PC-9 (cell line): ENCODE data around the gene CEACAM8. TPM values are rescaled to one million over a fixed set of nuclear protein-coding genes. Genes with fewer than 3 reads are reported as not detected.

Source experiments
- BruUV-seq: library from RNA; stranded (reverse); fragments of 400-500 nt; replicated peaks from 2 replicates; lab custom pipeline; 2021; lab: Mats Ljungman, UMichigan
- CTCF ChIA-PET: fragments of 300-600 bp; sonication (Branson Sonifier 250); formaldehyde crosslinking; loops from one replicate; lab custom pipeline; 2022; ENCODE audit warnings: antibody characterized with exemption; lab: Charles Lee
- POLR2A ChIA-PET: fragments of 300-600 bp; sonication (Branson Sonifier 250); formaldehyde crosslinking; loops from one replicate; lab custom pipeline; 2022; ENCODE audit warnings: antibody characterized with exemption; ENCODE audit not compliant: unreplicated experiment; lab: Charles Lee
- DNase-seq, 2 experiments: peaks; one replicate each; pipeline versions ENCODE4 v3.0.0 to v3.0.0-alpha.2; 2015 to 2022; ENCODE audit warnings: mixed read lengths in 1 of 2
- H2AFZ ChIP-seq: fragments of 200-600 bp; sonication (generic); 2 replicates; pipeline ENCODE4 v1.8.1; 2017; ENCODE audit warnings: antibody characterized with exemption
- H3F3A ChIP-seq: fragments of 200-600 bp; sonication (generic); 2 replicates; pipeline ENCODE4 v1.8.1; 2017; ENCODE audit warnings: antibody characterized with exemption, mild to moderate bottlenecking, low read depth; ENCODE audit not compliant: insufficient read depth
- H3K27ac ChIP-seq: fragments of 200-600 bp; sonication (generic); 2 replicates; pipeline ENCODE4 v1.6.1; 2016; ENCODE audit warnings: mixed run types
- H3K27me3 ChIP-seq: fragments of 200-600 bp; sonication (generic); 2 replicates; pipeline ENCODE4 v1.6.1; 2016; ENCODE audit warnings: low read depth, mixed run types; ENCODE audit not compliant: insufficient read depth
- H3K36me3 ChIP-seq: fragments of 200-600 bp; sonication (generic); 2 replicates; pipeline ENCODE4 v1.6.1; 2016; ENCODE audit warnings: low read depth, mixed run types
- H3K4me1 ChIP-seq: fragments of 200-600 bp; sonication (generic); replicated peaks from 2 replicates; pipeline ENCODE4 v1.6.1; 2016; ENCODE audit warnings: mixed run types; ENCODE audit not compliant: insufficient read depth
- H3K4me2 ChIP-seq: fragments of 200-600 bp; sonication (generic); 2 replicates; pipeline ENCODE4 v1.6.1; 2017; ENCODE audit warnings: mixed run types
- H3K4me3 ChIP-seq: fragments of 200-600 bp; sonication (generic); 2 replicates; pipeline ENCODE4 v1.6.1; 2016; ENCODE audit warnings: mixed run types
- H3K79me2 ChIP-seq: fragments of 200-600 bp; sonication (generic); 2 replicates; pipeline ENCODE4 v1.6.1; 2017; ENCODE audit warnings: low read depth, mixed run types
- H3K9me2 ChIP-seq: fragments of 200-600 bp; sonication (generic); 2 replicates; pipeline ENCODE4 v1.8.1; 2017; ENCODE audit warnings: mild to moderate bottlenecking; ENCODE audit not compliant: insufficient read depth
- H3K9me3 ChIP-seq: fragments of 200-600 bp; sonication (generic); 2 replicates; pipeline ENCODE4 v1.8.1; 2016; ENCODE audit warnings: low read depth; ENCODE audit not compliant: insufficient read depth
- H4K20me1 ChIP-seq: fragments of 200-600 bp; sonication (generic); 2 replicates; pipeline ENCODE4 v1.8.1; 2017; ENCODE audit not compliant: insufficient read depth
- CTCF ChIP-seq: fragments of 200-600 bp; sonication (generic); conservative IDR thresholded peaks from 2 replicates; pipeline ENCODE4 v1.6.1; 2017; ENCODE audit warnings: mixed run types, antibody characterized with exemption, mild to moderate bottlenecking, moderate library complexity
- EZH2 ChIP-seq: fragments of 200-600 bp; sonication (generic); IDR thresholded peaks from 2 replicates; pipeline ENCODE4 v1.8.0; 2017; ENCODE audit warnings: antibody characterized with exemption, low read depth
- intact Hi-C: fragments of 100-400 bp; cut with micrococcal nuclease; formaldehyde crosslinking; loops from one replicate; pipeline ENCODE4 v1.10.0; 2022; ENCODE audit not compliant: unreplicated experiment
- total RNA-seq: library from RNA; stranded (reverse); gene quantifications from 2 replicates; pipeline ENCODE4 v1.2.3, GENCODE V29; 2021

Gene CEACAM8
- total RNA-seq, 1 experiment from 2014 or later, result not detected

GRCh38 chr19:42606660-42607351, 12.1 kb upstream of the CEACAM8 start:
- no TSS peak for BruUV-seq
- Histone ChIP-seq H3K27ac (no peak overlapping the region), H3K79me2 (no peaks in the 10 kb centered on the region), H4K20me1 (no peaks in the 10 kb centered on the region), H3K36me3 (no peaks in the 10 kb centered on the region), H2AFZ (no peak overlapping the region; the same call in 1 of the 2 replicates), H3K4me2 (no peak overlapping the region), H3F3A (no peaks in the 10 kb centered on the region), H3K4me3 (no peak overlapping the region), H3K4me1 (no peaks in the 10 kb centered on the region), H3K9me2 (no peaks in the 10 kb centered on the region), H3K9me3 (no peaks in the 10 kb centered on the region), H3K27me3 (peaks cover 17% of the 10 kb centered on the region)
- CTCF ChIA-PET, result no interaction called here
- DNase-seq, result peak in 1 of 2 experiments; percentile 56
- POLR2A ChIA-PET, result no interaction called here
- TF ChIP-seq CTCF (peak; percentile 82), EZH2 (no peak)
- intact Hi-C loops, result no loop called here

GRCh38 chr19:42601811-42602443, 7.2 kb upstream of the CEACAM8 start:
- no peak overlapping the region for H2AFZ ChIP-seq
- no peaks in the 10 kb centered on the region for H3K9me3 ChIP-seq
- DNase-seq, result peak in 1 of 2 experiments; percentile 36
- H3F3A ChIP-seq, result no peaks in the 10 kb centered on the region
- intact Hi-C loops, result no loop called here
- no TSS peak for BruUV-seq
- H3K36me3 ChIP-seq, result no peaks in the 10 kb centered on the region
- H3K4me3 ChIP-seq, result no peak overlapping the region
- no peak overlapping the region for H3K27ac ChIP-seq
- no peaks in the 10 kb centered on the region for H3K79me2 ChIP-seq
- H3K9me2 ChIP-seq, result no peaks in the 10 kb centered on the region
- TF ChIP-seq EZH2 (no peak), CTCF (no peak)
- no peaks in the 10 kb centered on the region for H4K20me1 ChIP-seq
- POLR2A ChIA-PET, result no interaction called here
- CTCF ChIA-PET, result no interaction called here
- H3K4me1 ChIP-seq, result no peaks in the 10 kb centered on the region
- no peak overlapping the region for H3K4me2 ChIP-seq
- peaks cover 5% of the 10 kb centered on the region for H3K27me3 ChIP-seq

- Histone ChIP-seq H4K20me1 (no peaks in the 10 kb centered on the region), H3K36me3 (no peaks in the 10 kb centered on the region), H3K9me2 (no peaks in the 10 kb centered on the region), H3K79me2 (no peaks in the 10 kb centered on the region), H3K4me2 (no peak overlapping the region), H3K9me3 (no peaks in the 10 kb centered on the region), H2AFZ (no peak overlapping the region), H3K4me1 (no peaks in the 10 kb centered on the region), H3F3A (no peaks in the 10 kb centered on the region), H3K27me3 (peaks cover 21% of the 10 kb centered on the region), H3K27ac (no peak overlapping the region), H3K4me3 (no peak overlapping the region)
- DNase-seq, result peak in 1 of 2 experiments; percentile 42
- intact Hi-C loops, result loop anchor here (1.0 kb wide), 1 partner anchor 146 kb away; no protein-coding TSS in a partner anchor
- CTCF ChIA-PET, result interaction anchor here (0.5 to 1.3 kb wide), 3 partner anchors 77 to 161 kb away, joined by 4 to 11 read pairs (median 5); no protein-coding TSS in a partner anchor
- BruUV-seq, result no TSS peak
- POLR2A ChIA-PET, result no interaction called here
- TF ChIP-seq EZH2 (no peak), CTCF (peak; percentile 96)
These were observed 1.8 kb upstream of the CEACAM8 start for GRCh38 chr19:42596391-42597072.
